GM18526 (cell line): ENCODE data around the gene PKNOX2.

Experiments used
- POLR2A ChIP-seq: IDR thresholded peaks from 3 replicates; pipeline ENCODE4 v1.6.1; 2011; ENCODE audit not compliant: insufficient read length; ENCODE audit errors: extremely low read depth

PKNOX2 gene

GRCh38 chr11:125479137-125479536 is 314.6 kb downstream of the PKNOX2 start:
- TF ChIP-seq POLR2A: no peak

DNA sequence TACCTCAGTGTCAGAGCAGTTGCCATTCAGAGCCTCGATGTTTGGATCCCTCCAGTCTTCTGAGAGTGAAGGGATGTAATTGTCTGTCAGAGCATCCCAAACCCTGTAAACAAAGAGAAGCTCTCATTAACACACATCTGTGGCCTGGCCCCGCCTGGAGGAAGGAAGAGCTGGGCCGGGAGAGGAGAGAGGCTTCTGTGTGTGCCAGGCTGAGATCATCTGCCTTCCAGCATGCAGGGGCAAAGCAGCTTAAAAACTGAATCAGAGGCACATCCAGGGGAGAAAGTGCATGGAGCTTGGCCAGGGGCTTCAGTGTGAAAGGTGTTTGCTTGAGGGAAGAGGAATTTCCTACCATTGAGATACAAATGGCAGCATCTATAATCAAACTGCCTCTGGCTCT is 317.0 kb downstream of the PKNOX2 start:
- no peak for TF ChIP-seq POLR2A
